ENCODE measurements around the gene RHBDF2. TPM values are rescaled to one million over a fixed set of nuclear protein-coding genes. Genes with fewer than 3 reads are reported as not detected.

Gene RHBDF2
- total RNA-seq, 1 donor from 2014 or later = 6.5 TPM

DNA sequence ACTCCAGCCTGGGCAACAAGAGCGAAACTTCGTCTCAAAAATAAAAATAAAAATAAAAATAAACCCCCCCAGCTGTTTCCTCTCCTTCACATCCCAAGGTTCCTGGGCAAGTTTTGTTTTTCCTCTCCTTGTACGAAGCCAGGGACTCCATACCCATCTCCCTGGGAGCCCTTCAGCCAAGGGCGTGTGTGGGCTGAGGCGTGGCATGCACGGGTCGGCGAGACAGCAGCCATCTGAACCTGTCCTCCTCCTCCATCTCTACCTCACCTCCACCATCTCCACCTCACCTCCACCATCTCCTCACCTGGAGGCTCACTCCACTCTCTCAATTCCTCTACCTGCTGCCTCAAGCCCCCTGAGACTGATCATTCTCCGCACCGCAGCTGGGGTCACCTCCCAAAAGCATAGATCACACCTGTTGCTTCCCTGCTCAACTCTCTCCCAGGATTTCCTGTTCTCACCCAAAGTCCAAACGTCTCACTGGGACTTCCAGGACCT, 16.9 kb downstream of the RHBDF2 start:
- no peak for DNase-seq (ENCODE audit: low read depth)

DNA sequence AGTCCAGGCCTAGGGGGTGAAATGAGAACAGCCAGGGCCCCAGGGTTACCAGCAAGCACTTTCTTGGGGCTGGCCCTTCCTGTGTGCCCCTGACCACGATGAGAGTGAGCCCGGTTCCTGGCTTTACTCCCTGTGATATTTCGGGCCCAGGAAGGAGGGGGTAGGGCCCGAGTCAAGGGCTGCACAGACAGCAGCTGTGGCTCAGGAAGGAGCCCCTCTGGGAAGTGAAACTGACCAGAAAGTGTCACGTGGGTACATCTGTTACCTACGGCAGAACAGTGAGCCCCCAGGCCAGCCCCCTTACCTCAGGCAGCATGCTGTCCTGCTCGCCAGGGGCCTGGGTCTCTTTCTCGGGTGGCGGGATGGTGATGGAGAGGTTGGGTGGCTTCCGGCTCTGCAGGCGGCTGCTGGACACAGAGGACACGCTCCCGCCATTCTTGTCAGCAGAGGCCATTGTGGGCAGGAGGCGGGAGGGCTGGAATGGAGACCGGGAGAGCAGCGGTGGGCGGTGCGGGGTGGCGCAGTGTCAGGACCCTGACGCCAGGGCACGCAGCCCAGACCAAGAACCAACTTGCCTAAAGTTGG, 20.1 kb downstream of the RHBDF2 start:
- DNase-seq (ENCODE audit: low read depth) = peak; percentile 67

DNA sequence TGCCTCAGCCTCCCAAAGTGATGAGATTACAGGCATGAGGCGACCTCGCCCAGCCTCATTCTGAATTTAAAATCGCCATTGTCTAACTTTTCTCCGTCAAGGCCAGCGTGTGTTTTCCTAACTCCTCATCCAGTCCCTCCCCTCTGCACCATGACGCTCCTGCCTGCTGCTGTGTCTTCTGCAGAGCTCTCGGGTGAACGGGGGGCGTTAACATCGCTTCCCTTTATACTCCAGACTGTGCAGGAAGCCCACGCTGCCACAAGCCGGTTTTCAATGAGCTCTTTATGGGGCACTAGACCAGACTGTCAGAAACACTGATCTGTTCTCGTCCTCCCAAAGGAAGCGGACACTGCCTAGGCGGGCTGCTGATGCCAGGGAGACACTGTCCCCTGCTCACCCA, 20.6 kb downstream of the RHBDF2 start:
- DNase-seq (ENCODE audit: low read depth) = no peak

DNA sequence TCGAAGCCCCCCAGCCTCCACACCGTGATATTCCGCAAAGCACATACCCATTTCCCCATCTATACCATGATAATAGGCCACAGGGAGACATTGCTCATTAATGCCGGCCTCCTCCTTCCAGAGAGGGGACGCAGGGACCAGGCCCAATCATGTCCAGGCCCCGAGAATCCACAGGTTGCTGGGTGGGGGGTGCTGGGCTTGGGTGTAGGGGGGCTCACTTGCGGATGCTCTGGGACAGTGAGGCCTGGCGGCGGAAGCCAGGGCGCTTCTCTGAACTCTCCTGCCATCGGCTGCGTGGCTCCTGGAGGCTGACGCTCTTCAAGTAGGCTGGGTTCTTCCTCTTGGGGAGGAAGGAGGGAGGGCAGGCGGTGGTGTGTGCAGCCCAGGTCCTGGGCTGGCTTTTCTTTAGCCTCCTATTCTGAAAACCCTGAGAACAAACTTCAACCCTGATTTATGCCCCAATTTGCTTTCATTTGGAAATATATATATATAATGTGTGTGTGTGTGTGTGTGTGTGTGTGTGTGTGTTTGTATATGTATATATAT, 21.6 kb downstream of the RHBDF2 start:
- no peak for DNase-seq (ENCODE audit: low read depth)

DNA sequence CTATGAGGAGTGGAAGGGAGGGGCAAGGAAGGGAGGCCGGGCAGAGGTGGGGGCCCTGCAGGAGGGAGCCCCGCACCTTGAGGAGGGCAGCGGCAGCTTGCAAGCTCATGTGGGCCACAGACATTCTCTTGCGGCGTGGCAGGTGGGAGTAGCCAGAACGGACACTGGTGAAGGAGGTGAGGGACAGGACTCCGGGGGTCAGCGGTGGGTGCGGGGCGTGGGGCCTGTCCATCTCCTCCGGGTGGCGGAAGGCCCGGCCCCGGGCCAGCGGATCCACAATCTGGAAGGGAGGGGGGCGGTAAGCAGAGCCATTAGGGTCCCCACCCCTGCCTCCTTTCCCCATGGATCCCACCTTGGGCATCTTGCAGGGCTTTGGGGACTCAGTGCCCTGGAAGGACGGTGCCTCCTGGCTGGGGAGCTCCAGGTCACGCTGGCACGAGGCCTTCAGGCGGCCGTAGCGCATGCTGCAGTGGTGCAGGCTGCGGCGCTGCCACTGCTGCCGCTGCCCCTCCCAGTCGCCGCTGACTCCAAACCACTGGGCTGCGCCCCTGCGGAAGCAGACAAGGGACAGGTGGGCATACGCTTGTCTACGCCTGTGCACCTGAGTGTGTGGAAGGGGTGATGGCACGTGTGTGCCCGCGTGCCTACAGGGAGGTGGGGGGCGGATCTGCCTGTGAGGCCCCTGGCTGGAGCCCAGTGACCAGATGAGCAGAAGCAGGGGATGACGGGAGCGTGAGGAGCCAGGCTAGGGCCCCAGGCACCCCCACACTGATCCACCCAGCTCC, 22.3 kb downstream of the RHBDF2 start:
- no peak for DNase-seq (ENCODE audit: low read depth)

DNA sequence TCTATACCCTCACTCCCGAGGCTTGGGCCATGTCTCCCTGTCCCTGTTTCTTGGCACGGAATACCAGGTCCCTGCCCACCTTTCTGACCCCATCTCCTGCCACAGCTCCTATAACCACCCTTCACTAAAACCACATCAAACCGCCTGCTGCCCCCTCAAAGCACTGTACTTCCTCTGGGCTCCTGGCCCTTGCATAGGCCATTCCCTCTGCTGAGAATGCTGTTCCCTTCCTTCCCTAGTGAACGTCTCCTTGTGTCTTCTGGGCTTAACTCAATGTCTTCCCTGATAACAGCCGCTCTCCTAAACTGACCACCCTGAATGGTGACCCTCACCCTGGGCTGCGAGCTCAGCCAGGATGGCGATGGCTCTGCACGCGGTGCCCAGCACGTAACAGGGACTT, 23.1 kb downstream of the RHBDF2 start:
- no peak for DNase-seq (ENCODE audit: low read depth)

DNA sequence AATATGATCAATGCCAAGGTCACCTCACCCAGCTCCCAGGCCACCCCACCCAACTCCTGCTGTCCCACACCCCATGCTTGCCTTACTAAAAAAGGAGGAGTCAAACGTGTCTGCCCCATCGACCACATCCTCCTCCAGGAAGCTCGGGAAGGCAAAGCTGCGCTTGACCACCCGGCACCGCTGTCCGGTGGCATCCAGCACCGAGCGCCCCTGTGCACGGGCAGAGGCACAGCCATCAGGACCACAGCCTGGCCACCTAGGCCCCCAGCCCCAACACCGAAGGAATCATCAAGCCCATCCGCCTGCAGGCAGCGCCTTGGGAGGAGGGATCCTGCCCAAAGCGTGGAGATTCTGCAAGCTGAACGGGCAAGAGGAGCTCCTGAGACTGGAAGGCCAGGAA, 23.6 kb downstream of the RHBDF2 start:
- no peak for DNase-seq (ENCODE audit: low read depth)

DNA sequence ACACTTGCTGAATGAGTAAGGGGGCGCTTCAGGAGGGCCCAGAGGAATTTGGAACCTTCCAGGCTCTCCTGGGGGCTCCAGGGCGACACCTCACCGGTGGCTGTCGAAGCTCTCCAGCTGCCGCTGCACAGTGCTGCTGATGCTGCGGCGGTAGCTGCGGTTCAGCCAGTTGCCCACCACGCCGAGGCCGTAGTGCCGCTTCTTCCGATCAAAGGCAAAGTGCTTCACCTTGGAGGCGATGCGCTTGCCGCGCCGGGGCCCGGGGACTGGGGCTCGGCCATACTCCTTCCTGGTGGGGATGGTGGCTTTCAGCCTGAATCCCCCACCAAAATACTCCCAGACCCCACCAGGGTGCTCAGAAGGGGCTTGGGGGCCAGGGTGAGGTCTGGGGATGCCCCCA, 24.5 kb downstream of the RHBDF2 start:
- no peak for DNase-seq (ENCODE audit: low read depth)

DNA sequence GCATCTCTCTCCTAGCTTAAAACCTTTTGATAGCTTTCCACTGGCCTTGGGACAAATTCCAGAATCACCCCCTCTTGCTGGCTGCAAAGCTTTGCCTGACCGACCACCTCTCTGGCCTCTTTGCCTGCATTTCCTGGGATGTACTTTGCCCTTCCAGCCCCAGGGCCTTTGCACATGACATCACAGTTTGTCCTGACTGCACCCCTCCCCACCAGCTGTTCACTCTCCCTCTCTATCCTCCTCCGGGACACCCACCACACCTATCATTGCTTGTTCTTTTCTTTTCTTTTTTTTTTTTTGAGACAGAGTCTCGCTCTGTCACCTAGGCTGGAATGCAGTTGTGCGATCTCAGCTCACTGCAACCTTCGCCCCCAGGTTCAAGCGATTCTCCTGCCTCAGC, 25.9 kb downstream of the RHBDF2 start:
- no peak for DNase-seq (ENCODE audit: low read depth)

DNA sequence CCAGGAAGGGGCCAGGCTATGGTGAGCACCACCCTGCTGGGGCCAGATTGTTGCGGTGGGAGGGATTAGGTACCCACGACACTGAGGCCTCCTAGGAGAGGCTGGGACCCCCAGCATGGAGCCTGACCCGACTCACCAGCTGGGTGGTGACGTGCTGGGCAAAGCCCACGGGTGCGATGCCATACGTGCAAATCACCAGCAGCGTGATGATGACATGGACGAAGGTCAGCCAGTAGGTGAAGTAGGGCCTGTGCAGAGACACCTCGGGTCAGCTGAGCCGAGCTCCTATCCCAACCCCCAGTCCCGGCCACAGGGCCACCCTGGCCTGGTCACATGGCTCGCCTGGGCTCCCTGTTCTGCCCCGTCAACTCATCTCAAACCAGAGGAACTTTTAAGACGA, 26.3 kb downstream of the RHBDF2 start:
- DNase-seq (ENCODE audit: low read depth) = no peak

DNA sequence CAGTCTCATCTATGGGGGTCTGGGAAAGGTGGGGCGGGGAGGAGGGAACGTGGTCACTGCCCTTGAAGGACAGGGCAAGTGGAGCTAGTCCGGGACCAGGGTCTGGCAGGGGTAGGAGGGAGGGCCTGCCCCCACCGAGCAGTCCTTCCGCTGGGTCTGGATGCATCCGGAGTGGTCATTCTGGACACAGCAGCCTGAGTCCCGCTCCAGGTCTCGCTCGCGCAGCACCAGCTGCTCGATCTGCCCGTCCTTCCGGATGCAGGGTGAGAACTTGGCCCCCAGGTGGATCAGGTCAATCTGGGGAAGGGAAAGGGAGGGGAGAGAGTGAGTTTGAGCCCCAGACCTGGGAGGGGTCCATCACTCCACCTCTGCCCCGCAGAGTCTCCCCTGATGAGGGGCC, 27.0 kb downstream of the RHBDF2 start:
- no peak for DNase-seq (ENCODE audit: low read depth)

DNA sequence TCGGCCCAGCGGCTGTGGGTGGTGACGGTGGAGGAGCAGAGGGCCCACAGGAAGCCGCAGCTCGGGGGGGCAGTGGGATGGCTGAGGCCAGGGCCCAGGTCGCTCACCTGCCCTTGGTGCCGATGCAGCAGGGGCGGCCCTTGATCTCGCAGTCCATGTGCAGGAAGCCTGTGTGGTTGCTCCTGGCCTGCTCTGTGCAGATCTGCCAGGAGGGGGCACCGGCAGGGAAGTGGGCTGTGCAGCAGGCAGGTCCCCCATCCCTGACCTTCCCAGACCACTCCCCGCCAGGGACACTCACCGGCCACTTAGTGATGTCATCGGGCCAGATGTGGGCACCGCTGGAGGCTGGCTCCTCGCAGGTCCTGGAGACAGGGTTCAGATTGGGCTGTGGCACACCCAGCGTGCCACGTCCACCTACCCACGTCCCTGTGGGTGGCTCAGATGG, 27.7 kb downstream of the RHBDF2 start:
- DNase-seq (ENCODE audit: low read depth) = no peak

DNA sequence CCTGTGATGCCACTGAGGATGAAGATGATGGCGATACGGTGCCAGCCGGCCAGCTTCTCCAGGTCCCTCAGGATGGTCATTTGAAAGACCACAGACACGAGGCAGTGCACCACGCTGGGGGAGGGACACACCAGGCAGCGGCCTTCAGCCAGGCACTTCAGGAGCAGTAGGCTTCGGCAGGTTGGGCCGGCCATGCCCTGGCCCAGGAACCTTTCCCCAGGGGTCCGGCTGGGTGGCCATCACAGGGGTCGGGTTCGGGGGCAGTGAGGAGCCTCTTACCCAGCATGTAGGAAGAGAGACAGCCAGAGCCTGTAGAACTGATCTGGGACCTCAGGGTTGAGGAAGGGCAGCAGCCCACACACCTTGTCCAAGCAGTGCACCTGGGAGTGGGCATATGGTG, 28.5 kb downstream of the RHBDF2 start:
- DNase-seq (ENCODE audit: low read depth) = no peak

DNA sequence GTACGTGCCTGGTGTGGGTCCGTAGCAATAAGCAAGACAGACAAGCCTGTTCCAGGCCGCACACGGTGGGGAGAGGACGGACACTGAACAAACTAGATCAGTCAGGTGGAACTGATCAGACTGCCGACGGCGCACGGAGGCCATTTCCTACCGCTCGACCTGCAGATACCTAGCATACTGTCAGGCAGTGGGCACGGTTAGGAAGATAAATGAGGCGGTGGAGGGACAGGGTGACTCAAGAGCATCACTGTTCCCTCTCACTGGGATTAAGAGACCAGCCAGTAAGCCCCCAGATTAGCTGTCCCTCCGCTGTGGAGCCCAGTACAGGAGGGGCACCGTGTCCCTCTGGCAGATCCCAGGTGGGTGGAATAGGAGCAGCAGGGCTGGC, 29.0 kb downstream of the RHBDF2 start:
- DNase-seq (ENCODE audit: low read depth) = no peak

DNA sequence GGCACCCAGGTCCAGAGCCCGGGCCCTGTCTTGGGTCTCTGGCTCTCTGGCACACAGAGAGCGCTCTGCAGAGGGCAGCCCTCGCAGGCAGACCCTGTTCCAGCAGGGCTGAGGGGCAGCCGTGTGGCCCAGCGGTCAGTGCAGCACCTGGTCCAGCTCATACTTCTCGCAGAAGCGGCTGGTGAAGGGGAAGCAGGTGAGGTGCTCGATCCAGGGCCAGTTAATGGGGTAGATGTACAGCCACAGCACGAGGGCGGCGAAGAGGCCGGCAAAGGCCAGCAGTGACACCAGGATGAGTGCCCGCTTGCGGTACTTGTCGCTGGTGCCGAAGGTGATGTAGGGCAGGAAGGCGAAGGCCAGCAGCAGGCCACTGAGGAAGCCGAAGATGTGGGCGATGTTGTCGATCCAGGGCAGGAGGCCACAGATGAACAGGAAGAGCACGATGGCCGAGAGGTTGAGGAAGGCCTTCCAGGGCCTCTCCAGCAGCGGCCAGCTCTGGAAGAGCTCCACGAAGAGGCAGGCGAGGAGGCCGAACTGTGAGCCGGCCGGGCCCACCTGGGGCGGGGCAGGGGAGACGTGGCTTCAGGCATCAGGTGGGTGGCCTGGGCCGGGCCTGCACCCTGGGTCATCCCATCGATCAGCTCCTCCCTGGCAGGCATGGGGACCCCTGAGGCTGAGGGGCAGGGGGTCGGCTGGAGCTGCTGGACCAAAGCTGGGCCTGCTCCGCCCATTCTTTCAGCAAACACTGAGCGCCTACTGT, 29.5 kb downstream of the RHBDF2 start:
- no peak for DNase-seq (ENCODE audit: low read depth)

DNA sequence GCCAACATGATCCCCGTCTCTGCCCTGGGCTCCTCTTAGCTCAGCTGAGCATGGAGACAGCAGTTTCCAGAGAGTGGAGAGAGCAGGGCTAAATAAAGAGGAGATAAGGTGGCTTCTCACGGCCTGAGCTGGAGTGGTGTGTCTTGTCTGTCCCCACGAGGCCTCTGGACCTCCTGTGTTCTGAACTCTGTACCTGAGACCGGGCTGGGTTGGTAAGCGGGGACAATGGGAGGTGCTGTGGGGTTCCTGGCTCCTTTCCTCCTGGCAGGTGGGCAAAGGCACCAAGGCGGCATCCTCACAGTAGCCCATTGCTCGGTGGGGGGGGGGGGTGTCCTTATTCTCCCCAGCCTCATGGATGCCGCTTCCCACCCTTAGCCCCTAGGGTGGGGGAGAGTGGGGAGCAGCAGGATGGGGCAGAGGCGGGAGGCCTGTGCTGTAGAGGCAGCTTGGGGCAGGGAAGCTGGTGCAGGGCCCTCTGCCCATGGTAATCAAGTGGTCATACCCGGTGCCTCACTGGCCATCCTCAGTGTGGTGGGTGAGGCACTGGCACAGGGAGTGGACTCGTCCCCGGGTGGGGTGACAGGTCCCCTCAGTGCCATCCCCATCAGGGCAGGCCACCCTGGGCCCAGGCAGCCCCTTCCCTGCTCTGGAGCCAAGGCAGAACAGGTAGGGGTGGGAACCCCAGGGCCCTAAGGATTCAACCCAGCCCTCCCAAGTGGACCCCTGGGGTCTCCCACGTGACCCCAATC, 31.1 kb downstream of the RHBDF2 start:
- DNase-seq (ENCODE audit: low read depth) = no peak

DNA sequence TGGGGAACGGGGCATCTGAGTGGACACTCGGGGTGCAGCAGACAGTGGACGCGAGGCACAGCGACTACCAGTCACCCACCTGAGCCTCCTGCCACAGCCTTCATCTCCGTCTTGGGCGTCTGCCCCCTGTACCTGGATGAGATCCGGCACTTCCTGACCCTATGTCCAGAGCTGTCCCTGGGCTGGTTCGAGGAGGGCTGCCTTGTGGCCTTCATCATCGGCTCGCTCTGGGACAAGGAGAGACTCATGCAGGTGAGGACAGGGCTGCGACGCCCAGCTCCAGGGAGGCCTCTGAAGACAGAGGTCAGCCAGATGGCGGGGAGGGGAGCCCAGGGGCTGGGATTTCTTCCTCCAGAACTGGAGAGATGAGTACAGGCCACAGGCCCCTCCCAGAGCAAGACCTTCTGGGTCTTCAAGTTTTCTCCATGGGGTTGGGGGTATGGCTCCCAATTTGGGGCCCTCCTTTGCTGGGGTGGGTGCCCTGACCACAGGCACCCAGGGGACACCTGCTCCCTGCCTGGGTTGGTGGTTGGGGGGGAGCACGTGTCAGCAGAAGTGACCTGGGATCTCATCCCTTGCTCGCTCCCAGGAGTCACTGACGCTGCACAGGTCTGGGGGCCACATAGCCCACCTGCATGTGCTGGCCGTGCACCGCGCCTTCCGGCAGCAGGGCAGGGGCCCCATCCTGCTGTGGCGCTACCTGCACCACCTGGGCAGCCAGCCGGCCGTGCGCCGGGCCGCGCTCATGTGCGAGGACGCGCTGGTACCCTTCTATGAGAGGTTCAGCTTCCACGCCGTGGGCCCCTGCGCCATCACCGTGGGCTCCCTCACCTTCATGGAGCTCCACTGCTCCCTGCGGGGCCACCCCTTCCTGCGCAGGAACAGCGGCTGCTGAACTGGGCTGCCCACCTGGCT, 31.9 kb downstream of the RHBDF2 start:
- DNase-seq (ENCODE audit: low read depth) = no peak

DNA sequence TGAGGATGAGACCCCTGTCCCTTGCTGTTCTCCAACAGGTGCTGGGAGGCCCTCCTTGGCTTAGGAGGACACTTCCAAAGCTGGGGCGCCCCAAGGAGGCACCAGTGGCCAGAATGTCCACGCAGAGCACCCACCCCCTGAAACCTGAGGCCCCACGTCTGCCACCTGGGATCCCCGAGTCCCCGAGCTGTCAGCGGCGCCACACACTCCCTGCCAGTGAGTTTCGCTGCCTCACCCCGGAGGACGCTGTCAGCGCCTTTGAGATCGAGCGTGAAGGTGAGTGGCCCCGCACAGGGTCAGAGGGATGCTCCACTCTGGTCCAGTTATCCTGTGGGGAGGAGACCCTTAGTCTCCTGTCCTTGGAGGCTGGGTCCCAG, 32.6 kb downstream of the RHBDF2 start:
- DNase-seq (ENCODE audit: low read depth) = no peak

DNA sequence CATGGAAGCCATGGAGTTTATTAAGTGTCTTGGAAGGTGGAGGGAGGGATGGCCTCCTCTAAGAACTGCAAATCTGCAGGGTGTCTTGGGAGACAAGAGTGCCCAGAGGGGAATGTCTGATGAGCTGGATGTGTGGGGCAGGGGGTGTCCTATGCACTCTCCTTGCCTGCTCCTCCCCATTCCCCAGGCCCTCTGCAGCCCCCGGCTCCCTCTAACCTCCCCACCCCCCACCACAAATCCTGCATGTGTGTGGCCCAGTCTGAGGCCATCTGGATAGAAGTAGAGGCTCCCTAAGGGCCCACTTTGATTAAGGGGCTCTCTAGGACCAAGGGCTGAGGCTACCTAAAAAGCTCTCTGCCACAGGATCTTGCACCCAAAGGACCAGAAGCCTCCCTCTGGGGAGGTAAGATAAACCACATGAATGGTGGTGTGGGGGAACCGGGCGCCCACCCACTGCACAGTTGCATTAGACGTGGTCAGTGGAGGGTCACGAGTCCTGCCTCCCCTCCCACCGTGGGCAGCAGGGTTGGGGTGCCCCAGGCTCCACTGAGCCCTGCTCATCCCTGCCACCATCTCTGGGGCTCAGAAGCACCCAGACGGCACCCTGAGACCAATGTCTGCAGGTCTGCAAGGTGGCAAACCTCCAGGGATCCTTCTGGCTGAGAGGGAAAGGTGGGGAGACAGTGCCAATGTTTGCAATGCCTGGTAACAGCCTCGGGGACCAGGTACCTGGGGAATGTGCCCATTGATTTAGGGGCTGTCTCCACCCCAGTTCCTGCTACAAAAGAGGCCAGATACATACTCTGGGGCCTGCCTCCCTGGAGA, 33.2 kb downstream of the RHBDF2 start:
- no peak for DNase-seq (ENCODE audit: low read depth)

Measured in myocyte (in vitro differentiated cells).